H1 (cell line): Measurements from ENCODE around the gene TXNDC5. TPM values are rescaled to one million over a fixed set of nuclear protein-coding genes. Genes with fewer than 3 reads are reported as not detected.

Experiments used
- RXRA ChIP-seq: IDR thresholded peaks from 2 replicates; pipeline ENCODE4 v1.6.1; 2011; ENCODE audit warnings: low read depth, mild to moderate bottlenecking, low read length, moderate library complexity; ENCODE audit not compliant: insufficient read depth
- polyA plus RNA-seq, 7 experiments: library from polyadenylated mRNA; depleted of rRNA in 3 of 7; stranded (reverse) in 5 of 7; unstranded in 2 of 7; fragments of >200 nt in 5 of 7; fragments of 200-250 nt in 2 of 7; gene quantifications; 1 replicate in 5 of 7; 2 replicates in 1 of 7; 4 replicates in 1 of 7; pipeline versions ENCODE4 v1.2.1 to v1.2.3, GENCODE V29; 2011 to 2013; ENCODE audit warnings: missing spikeins in 2 of 7, mixed read lengths in 2 of 7
- total RNA-seq: library from RNA; stranded (reverse); fragmentation: NEBNext Ultra II Directional; extraction: Animal tissue kit (Norgen Biotek cat#: 25700); gene quantifications from 2 replicates; pipeline ENCODE4 v1.2.1, GENCODE V29; 2021
- TF ChIP-seq, protein P1 (sequence below): fragments of 300-600 bp; sonication (generic); IDR thresholded peaks from 2 replicates; pipeline ENCODE4 v1.7.1; 2012; ENCODE audit warnings: low read length, moderate library complexity, mild to moderate bottlenecking, inconsistent platforms; ENCODE audit not compliant: insufficient replicate concordance

The TXNDC5 gene
- total and polyA plus RNA-seq, 2 of the 8 experiments (the other 6 are each of a cell fraction or from before 2014, with no cell fraction given): 114 to 172 TPM

- TF ChIP-seq, protein P1, sequence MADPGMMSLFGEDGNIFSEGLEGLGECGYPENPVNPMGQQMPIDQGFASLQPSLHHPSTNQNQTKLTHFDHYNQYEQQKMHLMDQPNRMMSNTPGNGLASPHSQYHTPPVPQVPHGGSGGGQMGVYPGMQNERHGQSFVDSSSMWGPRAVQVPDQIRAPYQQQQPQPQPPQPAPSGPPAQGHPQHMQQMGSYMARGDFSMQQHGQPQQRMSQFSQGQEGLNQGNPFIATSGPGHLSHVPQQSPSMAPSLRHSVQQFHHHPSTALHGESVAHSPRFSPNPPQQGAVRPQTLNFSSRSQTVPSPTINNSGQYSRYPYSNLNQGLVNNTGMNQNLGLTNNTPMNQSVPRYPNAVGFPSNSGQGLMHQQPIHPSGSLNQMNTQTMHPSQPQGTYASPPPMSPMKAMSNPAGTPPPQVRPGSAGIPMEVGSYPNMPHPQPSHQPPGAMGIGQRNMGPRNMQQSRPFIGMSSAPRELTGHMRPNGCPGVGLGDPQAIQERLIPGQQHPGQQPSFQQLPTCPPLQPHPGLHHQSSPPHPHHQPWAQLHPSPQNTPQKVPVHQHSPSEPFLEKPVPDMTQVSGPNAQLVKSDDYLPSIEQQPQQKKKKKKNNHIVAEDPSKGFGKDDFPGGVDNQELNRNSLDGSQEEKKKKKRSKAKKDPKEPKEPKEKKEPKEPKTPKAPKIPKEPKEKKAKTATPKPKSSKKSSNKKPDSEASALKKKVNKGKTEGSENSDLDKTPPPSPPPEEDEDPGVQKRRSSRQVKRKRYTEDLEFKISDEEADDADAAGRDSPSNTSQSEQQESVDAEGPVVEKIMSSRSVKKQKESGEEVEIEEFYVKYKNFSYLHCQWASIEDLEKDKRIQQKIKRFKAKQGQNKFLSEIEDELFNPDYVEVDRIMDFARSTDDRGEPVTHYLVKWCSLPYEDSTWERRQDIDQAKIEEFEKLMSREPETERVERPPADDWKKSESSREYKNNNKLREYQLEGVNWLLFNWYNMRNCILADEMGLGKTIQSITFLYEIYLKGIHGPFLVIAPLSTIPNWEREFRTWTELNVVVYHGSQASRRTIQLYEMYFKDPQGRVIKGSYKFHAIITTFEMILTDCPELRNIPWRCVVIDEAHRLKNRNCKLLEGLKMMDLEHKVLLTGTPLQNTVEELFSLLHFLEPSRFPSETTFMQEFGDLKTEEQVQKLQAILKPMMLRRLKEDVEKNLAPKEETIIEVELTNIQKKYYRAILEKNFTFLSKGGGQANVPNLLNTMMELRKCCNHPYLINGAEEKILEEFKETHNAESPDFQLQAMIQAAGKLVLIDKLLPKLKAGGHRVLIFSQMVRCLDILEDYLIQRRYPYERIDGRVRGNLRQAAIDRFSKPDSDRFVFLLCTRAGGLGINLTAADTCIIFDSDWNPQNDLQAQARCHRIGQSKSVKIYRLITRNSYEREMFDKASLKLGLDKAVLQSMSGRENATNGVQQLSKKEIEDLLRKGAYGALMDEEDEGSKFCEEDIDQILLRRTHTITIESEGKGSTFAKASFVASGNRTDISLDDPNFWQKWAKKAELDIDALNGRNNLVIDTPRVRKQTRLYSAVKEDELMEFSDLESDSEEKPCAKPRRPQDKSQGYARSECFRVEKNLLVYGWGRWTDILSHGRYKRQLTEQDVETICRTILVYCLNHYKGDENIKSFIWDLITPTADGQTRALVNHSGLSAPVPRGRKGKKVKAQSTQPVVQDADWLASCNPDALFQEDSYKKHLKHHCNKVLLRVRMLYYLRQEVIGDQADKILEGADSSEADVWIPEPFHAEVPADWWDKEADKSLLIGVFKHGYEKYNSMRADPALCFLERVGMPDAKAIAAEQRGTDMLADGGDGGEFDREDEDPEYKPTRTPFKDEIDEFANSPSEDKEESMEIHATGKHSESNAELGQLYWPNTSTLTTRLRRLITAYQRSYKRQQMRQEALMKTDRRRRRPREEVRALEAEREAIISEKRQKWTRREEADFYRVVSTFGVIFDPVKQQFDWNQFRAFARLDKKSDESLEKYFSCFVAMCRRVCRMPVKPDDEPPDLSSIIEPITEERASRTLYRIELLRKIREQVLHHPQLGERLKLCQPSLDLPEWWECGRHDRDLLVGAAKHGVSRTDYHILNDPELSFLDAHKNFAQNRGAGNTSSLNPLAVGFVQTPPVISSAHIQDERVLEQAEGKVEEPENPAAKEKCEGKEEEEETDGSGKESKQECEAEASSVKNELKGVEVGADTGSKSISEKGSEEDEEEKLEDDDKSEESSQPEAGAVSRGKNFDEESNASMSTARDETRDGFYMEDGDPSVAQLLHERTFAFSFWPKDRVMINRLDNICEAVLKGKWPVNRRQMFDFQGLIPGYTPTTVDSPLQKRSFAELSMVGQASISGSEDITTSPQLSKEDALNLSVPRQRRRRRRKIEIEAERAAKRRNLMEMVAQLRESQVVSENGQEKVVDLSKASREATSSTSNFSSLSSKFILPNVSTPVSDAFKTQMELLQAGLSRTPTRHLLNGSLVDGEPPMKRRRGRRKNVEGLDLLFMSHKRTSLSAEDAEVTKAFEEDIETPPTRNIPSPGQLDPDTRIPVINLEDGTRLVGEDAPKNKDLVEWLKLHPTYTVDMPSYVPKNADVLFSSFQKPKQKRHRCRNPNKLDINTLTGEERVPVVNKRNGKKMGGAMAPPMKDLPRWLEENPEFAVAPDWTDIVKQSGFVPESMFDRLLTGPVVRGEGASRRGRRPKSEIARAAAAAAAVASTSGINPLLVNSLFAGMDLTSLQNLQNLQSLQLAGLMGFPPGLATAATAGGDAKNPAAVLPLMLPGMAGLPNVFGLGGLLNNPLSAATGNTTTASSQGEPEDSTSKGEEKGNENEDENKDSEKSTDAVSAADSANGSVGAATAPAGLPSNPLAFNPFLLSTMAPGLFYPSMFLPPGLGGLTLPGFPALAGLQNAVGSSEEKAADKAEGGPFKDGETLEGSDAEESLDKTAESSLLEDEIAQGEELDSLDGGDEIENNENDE: no peak
- TF ChIP-seq RXRA: no peak
These were observed 13.0 kb downstream of the TXNDC5 start (continued) for GRCh38 chr6:7897461-7898192.
